HepG2 (cell line): ENCODE data around the gene VSTM4. TPM values are rescaled to one million over a fixed set of nuclear protein-coding genes. Genes with fewer than 3 reads are reported as not detected.

ENCODE experiments used
- ATAC-seq: fragments of 200-7000 bp; cut with Tn5 transposase; 3 replicates; pipeline ENCODE4 v1.9.1; 2020; ENCODE audit warnings: mild to moderate bottlenecking, moderate library complexity
- BruUV-seq: library from RNA; stranded (reverse); fragments of 400-500 nt; replicated peaks from 2 replicates; lab custom pipeline; 2021; lab: Mats Ljungman, UMichigan
- CTCF ChIA-PET: fragments of 300-600 bp; formaldehyde crosslinking; extraction: SDS; loops from one replicate; lab custom pipeline; 2021; ENCODE audit warnings: low total read pairs, inconsistent platforms, low intra/inter-chr PET ratio; lab: Yijun Ruan, JAX
- POLR2A ChIA-PET: fragments of 350-600 bp; sonication (Branson Sonifier 250); formaldehyde crosslinking; loops from one replicate; lab custom pipeline; 2020; ENCODE audit warnings: antibody characterized with exemption, inconsistent platforms; lab: Yijun Ruan, JAX
- DNase-seq: peaks from one replicate; pipeline ENCODE4 v3.0.0-alpha.2; 2015; ENCODE audit warnings: low spot score
- FAIRE-seq: peaks from 3 replicates; lab custom pipeline; 2011; peaks lifted over from hg19 to GRCh38; lab: Jason Lieb, UNC
- H2AFZ ChIP-seq: one replicate; pipeline ENCODE4 v1.6.1; 2011; ENCODE audit warnings: low read length, inconsistent platforms
- H3K27ac ChIP-seq: fragments of 300-600 bp; 3 replicates; pipeline ENCODE4 v1.8.0; 2011; ENCODE audit warnings: mixed run types, mild to moderate bottlenecking, mixed read lengths, low read length, inconsistent platforms; ENCODE audit not compliant: insufficient read depth; ENCODE audit errors: extremely low read length
- H3K27me3 ChIP-seq, 2 experiments: fragments of 200-600 bp in 1 of 2; 2 replicates in 1 of 2; 3 replicates in 1 of 2; pipeline versions ENCODE4 v1.6.0 to v1.8.0; 2011; ENCODE audit warnings: low read length in 2 of 2, mild to moderate bottlenecking in 2 of 2, moderate library complexity in 2 of 2, inconsistent platforms in 1 of 2; ENCODE audit not compliant: insufficient read depth in 2 of 2, control insufficient read depth in 1 of 2
- H3K36me3 ChIP-seq, 2 experiments: fragments of 200-600 bp in 1 of 2; replicated peaks in 1 of 2; 2 replicates in 1 of 2; 3 replicates in 1 of 2; pipeline versions ENCODE4 v1.5.1 to v1.8.0; 2011; ENCODE audit warnings: low read length in 2 of 2, inconsistent platforms in 1 of 2; ENCODE audit not compliant: insufficient read depth in 2 of 2, control insufficient read depth in 1 of 2
- H3K4me1 ChIP-seq: 2 replicates; pipeline ENCODE4 v1.5.1; 2012; ENCODE audit warnings: low read length, inconsistent platforms; ENCODE audit not compliant: insufficient read depth
- H3K4me2 ChIP-seq: 2 replicates; pipeline ENCODE4 v1.6.0; 2011; ENCODE audit warnings: low read depth, low read length, inconsistent platforms
- H3K4me3 ChIP-seq, 3 experiments: fragments of 200-600 bp in 1 of 3; sonication (generic), shearing (Covaris generic) in 1 of 3; replicated peaks in 1 of 3; 2 replicates each; pipeline ENCODE4 v1.5.1; 2011 to 2016; ENCODE audit warnings: low read length in 3 of 3, inconsistent platforms in 2 of 3, low read depth in 2 of 3, mild to moderate bottlenecking in 2 of 3, control low read depth in 1 of 3, mixed read lengths in 1 of 3; ENCODE audit not compliant: insufficient read depth in 1 of 3
- H3K79me2 ChIP-seq: one replicate; pipeline ENCODE4 v1.6.1; 2011; ENCODE audit warnings: low read length, inconsistent platforms; ENCODE audit not compliant: insufficient read depth
- H3K9ac ChIP-seq: 2 replicates; pipeline ENCODE4 v1.6.0; 2011; ENCODE audit warnings: mild to moderate bottlenecking, low read depth, low read length, inconsistent platforms; ENCODE audit not compliant: insufficient read depth
- H3K9me3 ChIP-seq: 2 replicates; pipeline ENCODE4 v1.5.1; 2012; ENCODE audit warnings: mild to moderate bottlenecking, low read length
- H4K20me1 ChIP-seq: 2 replicates; pipeline ENCODE4 v1.6.0; 2011; ENCODE audit warnings: inconsistent platforms, mild to moderate bottlenecking, low read length, moderate library complexity; ENCODE audit not compliant: insufficient read depth
- CCAR2 ChIP-seq: fragments of 200-400 bp; formaldehyde crosslinking; optimal IDR thresholded peaks from 2 replicates; pipeline ENCODE3; 2018; ENCODE audit warnings: low read depth, mild to moderate bottlenecking, low read length, moderate library complexity
- DR1 ChIP-seq: sonication (generic); formaldehyde crosslinking; IDR thresholded peaks from 2 replicates; pipeline ENCODE4 v1.8.0; 2021; ENCODE audit warnings: mild to moderate bottlenecking, missing genetic modification reagents, inconsistent platforms
- HOXA5 ChIP-seq: sonication (generic); formaldehyde crosslinking; IDR thresholded peaks from 2 replicates; pipeline ENCODE4 v1.4.0; 2020; ENCODE audit warnings: missing genetic modification reagents
- IRF2 ChIP-seq: IDR thresholded peaks from 2 replicates; pipeline ENCODE4 v1.6.1; 2018; ENCODE audit warnings: missing genetic modification reagents, missing compliant biosample characterization
- KDM6A ChIP-seq: IDR thresholded peaks from 2 replicates; pipeline ENCODE4 v1.6.1; 2016; ENCODE audit warnings: low read depth
- MIER3 ChIP-seq: IDR thresholded peaks from 2 replicates; pipeline ENCODE4 v1.6.1; 2016; ENCODE audit warnings: missing compliant biosample characterization, borderline replicate concordance
- MXD4 ChIP-seq: IDR thresholded peaks from 2 replicates; pipeline ENCODE4 v1.6.1; 2016; ENCODE audit warnings: mild to moderate bottlenecking, missing biosample characterization, missing genetic modification reagents
- NFIC ChIP-seq: IDR thresholded peaks from 2 replicates; pipeline ENCODE4 v1.6.1; 2012; ENCODE audit warnings: mild to moderate bottlenecking, low read length, inconsistent platforms
- TMF1 ChIP-seq: sonication (generic); formaldehyde crosslinking; IDR thresholded peaks from 2 replicates; pipeline ENCODE4 v1.8.1; 2022; ENCODE audit warnings: low read depth, missing genetic modification reagents
- ZFP36L1 ChIP-seq: sonication (generic); formaldehyde crosslinking; IDR thresholded peaks from 2 replicates; pipeline ENCODE4 v1.8.0; 2022; ENCODE audit warnings: mild to moderate bottlenecking, missing genetic modification reagents, moderate library complexity
- ZNF264 ChIP-seq: sonication (generic); formaldehyde crosslinking; IDR thresholded peaks from 2 replicates; pipeline ENCODE4 v1.4.0; 2020; ENCODE audit warnings: missing genetic modification reagents
- ZNF34 ChIP-seq: sonication (generic); formaldehyde crosslinking; IDR thresholded peaks from 2 replicates; pipeline ENCODE4 v1.4.0; 2020; ENCODE audit warnings: mild to moderate bottlenecking, missing genetic modification reagents, borderline replicate concordance
- ZNF607 ChIP-seq: sonication (generic); formaldehyde crosslinking; IDR thresholded peaks from 2 replicates; pipeline ENCODE4 v1.5.1; 2020; ENCODE audit warnings: missing genetic modification reagents, mild to moderate bottlenecking, borderline replicate concordance
- ZNF678 ChIP-seq: sonication (generic); formaldehyde crosslinking; IDR thresholded peaks from 2 replicates; pipeline ENCODE4 v1.4.0; 2020; ENCODE audit warnings: mild to moderate bottlenecking, missing genetic modification reagents
- ZNF7 ChIP-seq: IDR thresholded peaks from 2 replicates; pipeline ENCODE4 v1.6.1; 2016; ENCODE audit warnings: missing biosample characterization, missing genetic modification reagents
- ZNF883 ChIP-seq: sonication (generic); formaldehyde crosslinking; IDR thresholded peaks from 2 replicates; pipeline ENCODE4 v1.5.1; 2020; ENCODE audit warnings: mild to moderate bottlenecking, missing genetic modification reagents; ENCODE audit errors: not compliant biosample characterization
- WGBS: methylation state at CpG from one replicate; pipeline ENCODE4 v1.1.6; 2017; ENCODE audit warnings: low lambda C conversion rate; 5-methylcytosine and 5-hydroxymethylcytosine counted together
- in situ Hi-C: cut with HindIII; loops from 2 replicates; pipeline ENCODE4 v1.10.0; 2017; ENCODE audit warnings: low pct_unique_long_range_greater_than_20kb; ENCODE audit not compliant: extremely low pct_ligation_motif_present
- intact Hi-C: fragments of 100-400 bp; cut with micrococcal nuclease; formaldehyde crosslinking; loops from one replicate; pipeline ENCODE4 v1.10.0; 2022; ENCODE audit not compliant: unreplicated experiment
- polyA plus RNA-seq, 8 experiments: library from polyadenylated mRNA; depleted of rRNA in 3 of 8; stranded (reverse) in 7 of 8; unstranded in 1 of 8; fragments of >200 nt; fragmentation: Illumina TruSeq in 4 of 8; extraction: Trizol in 4 of 8; gene quantifications; 2 replicates each; pipeline versions ENCODE4 v1.2.1 to v1.2.3, GENCODE V29; 2011 to 2016; ENCODE audit warnings: low read depth in 4 of 8, missing spikeins in 1 of 8, mixed read lengths in 1 of 8; ENCODE audit not compliant: insufficient read depth in 1 of 8
- total RNA-seq, 5 experiments: library from RNA; depleted of rRNA; stranded (reverse); fragments of >200 nt; fragmentation: Illumina TruSeq; extraction: Trizol; gene quantifications; 2 replicates each; pipeline ENCODE4 v1.2.3, GENCODE V29; 2016; ENCODE audit warnings: low read depth in 1 of 5
- TF ChIP-seq, protein P1 (sequence below): sonication (generic); formaldehyde crosslinking; IDR thresholded peaks from 2 replicates; pipeline ENCODE4 v1.4.0; 2020; ENCODE audit warnings: low read depth, missing genetic modification reagents
- TF ChIP-seq, protein P2 (sequence below): sonication (generic); formaldehyde crosslinking; IDR thresholded peaks from 2 replicates; pipeline ENCODE4 v1.4.0; 2020; ENCODE audit warnings: missing genetic modification reagents, borderline replicate concordance

VSTM4 gene
- total and polyA plus RNA-seq, 2 of the 13 experiments (the other 11 are each of a cell fraction or from before 2014, with no cell fraction given), result not detected

DNA sequence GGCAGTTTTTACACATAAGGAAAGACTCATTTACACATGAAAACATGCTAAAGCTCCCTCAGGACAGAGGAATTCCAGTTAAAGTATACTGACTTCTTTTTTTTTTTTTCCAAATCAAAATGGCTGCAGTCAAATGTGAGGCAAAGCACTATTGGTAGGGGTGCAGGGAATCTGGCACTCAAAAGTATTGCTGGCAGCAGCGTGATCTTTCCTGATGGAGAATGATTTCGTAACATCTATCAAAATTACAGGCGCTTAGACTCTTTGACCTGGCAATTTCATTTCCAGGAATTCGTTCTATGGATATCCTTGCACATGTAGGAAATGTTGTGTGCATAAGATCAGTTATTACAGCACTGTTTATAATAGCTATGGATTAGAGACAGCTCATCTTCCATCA lies 65.7 kb downstream of the VSTM4 start (continued):
- TF ChIP-seq ZFP36L1 (CRISPR knock-in tag) (no peak), MIER3 (no peak), KDM6A (no peak), CCAR2 (no peak), ZNF883 (CRISPR knock-in tag) (no peak), ZNF607 (CRISPR knock-in tag) (no peak), ZNF678 (CRISPR knock-in tag) (no peak), ZNF264 (no peak), HOXA5 (CRISPR knock-in tag) (no peak), TMF1 (CRISPR knock-in tag) (no peak)
- TF ChIP-seq, protein P1, sequence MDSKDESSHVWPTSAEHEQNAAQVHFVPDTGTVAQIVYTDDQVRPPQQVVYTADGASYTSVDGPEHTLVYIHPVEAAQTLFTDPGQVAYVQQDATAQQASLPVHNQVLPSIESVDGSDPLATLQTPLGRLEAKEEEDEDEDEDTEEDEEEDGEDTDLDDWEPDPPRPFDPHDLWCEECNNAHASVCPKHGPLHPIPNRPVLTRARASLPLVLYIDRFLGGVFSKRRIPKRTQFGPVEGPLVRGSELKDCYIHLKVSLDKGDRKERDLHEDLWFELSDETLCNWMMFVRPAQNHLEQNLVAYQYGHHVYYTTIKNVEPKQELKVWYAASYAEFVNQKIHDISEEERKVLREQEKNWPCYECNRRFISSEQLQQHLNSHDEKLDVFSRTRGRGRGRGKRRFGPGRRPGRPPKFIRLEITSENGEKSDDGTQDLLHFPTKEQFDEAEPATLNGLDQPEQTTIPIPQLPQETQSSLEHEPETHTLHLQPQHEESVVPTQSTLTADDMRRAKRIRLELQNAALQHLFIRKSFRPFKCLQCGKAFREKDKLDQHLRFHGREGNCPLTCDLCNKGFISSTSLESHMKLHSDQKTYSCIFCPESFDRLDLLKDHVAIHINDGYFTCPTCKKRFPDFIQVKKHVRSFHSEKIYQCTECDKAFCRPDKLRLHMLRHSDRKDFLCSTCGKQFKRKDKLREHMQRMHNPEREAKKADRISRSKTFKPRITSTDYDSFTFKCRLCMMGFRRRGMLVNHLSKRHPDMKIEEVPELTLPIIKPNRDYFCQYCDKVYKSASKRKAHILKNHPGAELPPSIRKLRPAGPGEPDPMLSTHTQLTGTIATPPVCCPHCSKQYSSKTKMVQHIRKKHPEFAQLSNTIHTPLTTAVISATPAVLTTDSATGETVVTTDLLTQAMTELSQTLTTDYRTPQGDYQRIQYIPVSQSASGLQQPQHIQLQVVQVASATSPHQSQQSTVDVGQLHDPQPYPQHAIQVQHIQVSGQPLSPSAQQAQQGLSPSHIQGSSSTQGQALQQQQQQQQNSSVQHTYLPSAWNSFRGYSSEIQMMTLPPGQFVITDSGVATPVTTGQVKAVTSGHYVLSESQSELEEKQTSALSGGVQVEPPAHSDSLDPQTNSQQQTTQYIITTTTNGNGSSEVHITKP, result no peak

GRCh38 chr10:49047128-49047639 lies 68.1 kb downstream of the VSTM4 start:
- H3K4me3 ChIP-seq, result no peak overlapping the region
- TF ChIP-seq NFIC, result no peak
- TF ChIP-seq IRF2 (CRISPR knock-in tag), result no peak
- TF ChIP-seq MXD4 (CRISPR knock-in tag), result no peak
- no peak for TF ChIP-seq ZNF34 (CRISPR knock-in tag)
- TF ChIP-seq ZNF7 (CRISPR knock-in tag), result no peak
- no peak for TF ChIP-seq DR1
- TF ChIP-seq, protein P2, sequence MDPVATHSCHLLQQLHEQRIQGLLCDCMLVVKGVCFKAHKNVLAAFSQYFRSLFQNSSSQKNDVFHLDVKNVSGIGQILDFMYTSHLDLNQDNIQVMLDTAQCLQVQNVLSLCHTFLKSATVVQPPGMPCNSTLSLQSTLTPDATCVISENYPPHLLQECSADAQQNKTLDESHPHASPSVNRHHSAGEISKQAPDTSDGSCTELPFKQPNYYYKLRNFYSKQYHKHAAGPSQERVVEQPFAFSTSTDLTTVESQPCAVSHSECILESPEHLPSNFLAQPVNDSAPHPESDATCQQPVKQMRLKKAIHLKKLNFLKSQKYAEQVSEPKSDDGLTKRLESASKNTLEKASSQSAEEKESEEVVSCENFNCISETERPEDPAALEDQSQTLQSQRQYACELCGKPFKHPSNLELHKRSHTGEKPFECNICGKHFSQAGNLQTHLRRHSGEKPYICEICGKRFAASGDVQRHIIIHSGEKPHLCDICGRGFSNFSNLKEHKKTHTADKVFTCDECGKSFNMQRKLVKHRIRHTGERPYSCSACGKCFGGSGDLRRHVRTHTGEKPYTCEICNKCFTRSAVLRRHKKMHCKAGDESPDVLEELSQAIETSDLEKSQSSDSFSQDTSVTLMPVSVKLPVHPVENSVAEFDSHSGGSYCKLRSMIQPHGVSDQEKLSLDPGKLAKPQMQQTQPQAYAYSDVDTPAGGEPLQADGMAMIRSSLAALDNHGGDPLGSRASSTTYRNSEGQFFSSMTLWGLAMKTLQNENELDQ, result no peak
- no peak overlapping the region for H3K27ac ChIP-seq
- H2AFZ ChIP-seq, result no peak overlapping the region
- no peaks in the 10 kb centered on the region for H3K79me2 ChIP-seq
- in situ Hi-C loops, result no loop called here
- POLR2A ChIA-PET, result no interaction called here
- WGBS, result 46% methylated on average over 10 of the region's 11 CpGs
- H4K20me1 ChIP-seq, result no peaks in the 10 kb centered on the region
- H3K4me1 ChIP-seq, result no peaks in the 10 kb centered on the region
- FAIRE-seq, result no peak
- no peak for DNase-seq
- H3K4me2 ChIP-seq, result no peak overlapping the region
- ATAC-seq, result no peak
- H3K27me3 ChIP-seq, result no peaks in the 10 kb centered on the region; a peak in 1 of 5 replicates
- intact Hi-C loops, result no loop called here
- no peaks in the 10 kb centered on the region for H3K36me3 ChIP-seq
- CTCF ChIA-PET, result no interaction called here
- H3K9me3 ChIP-seq, result no peaks in the 10 kb centered on the region
- no TSS peak for BruUV-seq
- no peak overlapping the region for H3K9ac ChIP-seq
